Tibial nerve (tissue), 4 donors: Measurements from ENCODE around the gene SAG.

Experiments
- CTCF ChIP-seq, 5 experiments: fragments of 200-600 bp in 3 of 5; fragments of 450-650 bp in 2 of 5; sonication (generic) in 3 of 5; IDR thresholded peaks; one replicate each; pipeline ENCODE4 v1.5.1; 2016 to 2019; ENCODE audit warnings: antibody characterized with exemption in 5 of 5, mild to moderate bottlenecking in 3 of 5, moderate library complexity in 2 of 5
- EP300 ChIP-seq, 2 donors: sonication (generic); formaldehyde crosslinking; IDR thresholded peaks; one replicate each; pipeline ENCODE4 v1.6.1; 2017; ENCODE audit warnings: antibody characterized with exemption in 2 of 2, mild to moderate bottlenecking in 1 of 2

- TF ChIP-seq CTCF (IDR thresholded peaks at IDR 0.05) (no peak), EP300 (IDR thresholded peaks at IDR 0.05) (no peak)
Observed at GRCh38 chr2:233303252-233303651, 4.4 kb upstream of the SAG start.
